CD4-positive, CD25-positive, alpha-beta regulatory T cell (primary cell): ENCODE measurements around the gene SRGAP2C. TPM values are rescaled to one million over a fixed set of nuclear protein-coding genes. Genes with fewer than 3 reads are reported as not detected.
"Not testable (repeated sequence)": the region's sequence is repeated elsewhere in the genome, so short reads cannot be mapped to it uniquely, and the experiment has no call there.

Experiments used
- ATAC-seq, 2 donors: fragments of 150-1000 bp; cut with Tn5 transposase; one replicate each; pipeline ENCODE4 v1.10.0; 2021; ENCODE audit warnings: low read depth in 2 of 2, moderate number of reproducible peaks in 2 of 2, moderate library complexity in 1 of 2
- DNase-seq, 3 donors: peaks; one replicate each; pipeline versions ENCODE4 v3.0.0 to v3.0.0-alpha.2; 2012 to 2022; ENCODE audit warnings: mixed read lengths in 1 of 3
- H3K27ac ChIP-seq: one replicate; pipeline ENCODE4 v1.7.0; 2013; ENCODE audit warnings: mild to moderate bottlenecking, low read length; ENCODE audit not compliant: insufficient read depth, poor library complexity, severe bottlenecking
- H3K27me3 ChIP-seq: one replicate; pipeline ENCODE4 v1.7.0; 2013; ENCODE audit warnings: low read length; ENCODE audit not compliant: control insufficient read depth, insufficient read depth
- H3K36me3 ChIP-seq: one replicate; pipeline ENCODE4 v1.7.0; 2013; ENCODE audit warnings: mild to moderate bottlenecking, low read length, moderate library complexity; ENCODE audit not compliant: control insufficient read depth, insufficient read depth
- H3K4me1 ChIP-seq: 2 replicates; pipeline ENCODE4 v1.7.0; 2013; ENCODE audit warnings: mild to moderate bottlenecking, low read length; ENCODE audit not compliant: insufficient read depth, control insufficient read depth, poor library complexity, severe bottlenecking
- H3K4me3 ChIP-seq: one replicate; pipeline ENCODE4 v1.7.0; 2013; ENCODE audit warnings: low read depth, mild to moderate bottlenecking, low read length, moderate library complexity
- H3K9me3 ChIP-seq, 2 experiments: 1 replicate in 1 of 2; 2 replicates in 1 of 2; pipeline ENCODE4 v1.7.0; 2013; ENCODE audit warnings: low read length in 2 of 2, mild to moderate bottlenecking in 1 of 2, moderate library complexity in 1 of 2; ENCODE audit not compliant: control insufficient read depth in 2 of 2
- H3K27ac Mint-ChIP-seq, 3 donors: one replicate each; pipeline ENCODE4 v1.8.0; 2020 to 2022; ENCODE audit warnings: mild to moderate bottlenecking in 3 of 3, mixed read lengths in 3 of 3, moderate library complexity in 2 of 3
- H3K27me3 Mint-ChIP-seq: one replicate; pipeline ENCODE4 v1.8.0; 2022; ENCODE audit warnings: mild to moderate bottlenecking, mixed read lengths
- H3K36me3 Mint-ChIP-seq: one replicate; pipeline ENCODE4 v1.8.0; 2020; ENCODE audit warnings: mixed read lengths
- H3K4me1 Mint-ChIP-seq, 4 donors: one replicate each; pipeline ENCODE4 v1.8.0; 2020 to 2022; ENCODE audit warnings: mixed read lengths in 4 of 4, mild to moderate bottlenecking in 1 of 4
- H3K4me3 Mint-ChIP-seq, 4 donors: one replicate each; pipeline ENCODE4 v1.8.0; 2020 to 2022; ENCODE audit warnings: mild to moderate bottlenecking in 4 of 4, mixed read lengths in 4 of 4, moderate library complexity in 3 of 4
- H3K9me3 Mint-ChIP-seq, 7 donors: one replicate each; pipeline ENCODE4 v1.8.0; 2020 to 2022; ENCODE audit warnings: mixed read lengths in 7 of 7, mild to moderate bottlenecking in 3 of 7, moderate library complexity in 2 of 7
- polyA plus RNA-seq, 4 donors: library from polyadenylated mRNA; unstranded; fragments of 300-500 nt; fragmentation: Illumina TruSeq; gene quantifications; one replicate each; pipeline ENCODE4 v1.2.3, GENCODE V29; 2021
- total RNA-seq: library from RNA; stranded (reverse); gene quantifications from one replicate; pipeline ENCODE4 v1.2.3, GENCODE V29; 2022

The SRGAP2C gene
- total and polyA plus RNA-seq, 5 donors from 2014 or later = 2.5 to 31.7 (median 4.2) TPM

DNA sequence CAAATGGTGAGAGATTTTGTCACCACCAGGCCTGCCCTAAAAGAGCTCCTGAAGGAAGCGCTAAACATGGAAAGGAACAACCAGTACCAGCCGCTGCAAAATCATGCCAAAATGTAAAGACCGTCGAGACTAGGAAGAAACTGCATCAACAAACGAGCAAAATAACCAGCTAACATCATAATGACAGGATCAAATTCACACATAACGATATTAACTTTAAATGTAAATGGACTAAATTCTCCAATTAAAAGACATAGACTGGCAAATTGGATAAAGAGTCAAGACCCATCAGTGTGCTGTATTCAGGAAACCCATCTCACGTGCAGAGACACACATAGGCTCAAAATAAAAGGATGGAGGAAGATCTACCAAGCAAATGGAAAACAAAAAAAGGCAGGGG lies 218.5 kb downstream of the SRGAP2C start:
- not testable (repeated sequence) for H3K27ac ChIP-seq, H3K27me3 ChIP-seq, H3K9me3 ChIP-seq, H3K4me3 ChIP-seq, H3K4me3 Mint-ChIP-seq, H3K4me1 ChIP-seq, H3K27me3 Mint-ChIP-seq, DNase-seq, H3K36me3 ChIP-seq, H3K27ac Mint-ChIP-seq, ATAC-seq
- Mint-ChIP-seq H3K4me1 (peaks cover 4 to 22% (median 10%) of the 10 kb centered on the region in 4 donors), H3K36me3 (peaks cover 13% of the 10 kb centered on the region), H3K9me3 (peaks cover 1 to 21% (median 14%) of the 10 kb centered on the region in 7 donors)

GRCh38 chr1:121408354-121408753 lies 223.6 kb downstream of the SRGAP2C start:
- H3K27me3 Mint-ChIP-seq = no peaks in the 10 kb centered on the region
- ATAC-seq = no peak
- H3K27me3 ChIP-seq = no peaks in the 10 kb centered on the region
- H3K9me3 ChIP-seq = no peaks in the 10 kb centered on the region
- no peak overlapping the region for H3K27ac Mint-ChIP-seq
- H3K36me3 ChIP-seq = no peaks in the 10 kb centered on the region
- peaks cover 0 to 4% (median 0%) of the 10 kb centered on the region in 7 donors for H3K9me3 Mint-ChIP-seq
- DNase-seq = no peak
- no peaks in the 10 kb centered on the region for H3K36me3 Mint-ChIP-seq
- no peak overlapping the region for H3K27ac ChIP-seq
- no peak overlapping the region for H3K4me3 ChIP-seq
- peaks cover 0 to 2% (median 0%) of the 10 kb centered on the region in 4 donors for H3K4me1 Mint-ChIP-seq
- H3K4me1 ChIP-seq = no peaks in the 10 kb centered on the region
- H3K4me3 Mint-ChIP-seq = no peak overlapping the region

GRCh38 chr1:121413821-121414220 lies 229.0 kb downstream of the SRGAP2C start:
- Histone ChIP-seq H3K4me3 (no peak overlapping the region), H3K9me3 (no peaks in the 10 kb centered on the region), H3K36me3 (no peaks in the 10 kb centered on the region), H3K4me1 (no peaks in the 10 kb centered on the region), H3K27me3 (peaks cover 2% of the 10 kb centered on the region), H3K27ac (no peak overlapping the region)
- Mint-ChIP-seq H3K27me3 (peaks cover 14% of the 10 kb centered on the region), H3K27ac (no peak overlapping the region), H3K4me3 (no peak overlapping the region), H3K9me3 (peaks cover 0 to 2% (median 0%) of the 10 kb centered on the region in 7 donors), H3K36me3 (no peaks in the 10 kb centered on the region), H3K4me1 (peaks cover 0 to 14% (median 2%) of the 10 kb centered on the region in 4 donors)
- ATAC-seq (no peak), DNase-seq (no peak)

- H3K4me3 Mint-ChIP-seq = no peak overlapping the region
- DNase-seq (no peak), ATAC-seq (no peak)
- peaks cover 24% of the 10 kb centered on the region for H3K27me3 Mint-ChIP-seq
- Histone ChIP-seq H3K9me3 (no peaks in the 10 kb centered on the region), H3K4me3 (no peak overlapping the region), H3K27me3 (peaks cover 2% of the 10 kb centered on the region), H3K4me1 (no peaks in the 10 kb centered on the region), H3K36me3 (no peaks in the 10 kb centered on the region), H3K27ac (no peak overlapping the region)
- H3K9me3 Mint-ChIP-seq = peaks cover 0 to 2% (median 0%) of the 10 kb centered on the region in 7 donors
- H3K27ac Mint-ChIP-seq = no peak overlapping the region
- no peaks in the 10 kb centered on the region for H3K36me3 Mint-ChIP-seq
- peaks cover 0 to 14% (median 6%) of the 10 kb centered on the region in 4 donors for H3K4me1 Mint-ChIP-seq
Observed at GRCh38 chr1:121414905-121415304, 230.1 kb downstream of the SRGAP2C start.

- H3K27me3 ChIP-seq = peaks cover 2% of the 10 kb centered on the region
- no peak overlapping the region for H3K4me3 Mint-ChIP-seq
- no peak overlapping the region for H3K4me3 ChIP-seq
- H3K27me3 Mint-ChIP-seq = peaks cover 33% of the 10 kb centered on the region
- no peak overlapping the region for H3K27ac Mint-ChIP-seq
- H3K4me1 ChIP-seq = no peaks in the 10 kb centered on the region
- DNase-seq (no peak), ATAC-seq (no peak)
- no peaks in the 10 kb centered on the region for H3K9me3 ChIP-seq
- no peak overlapping the region for H3K27ac ChIP-seq
- no peaks in the 10 kb centered on the region for H3K36me3 ChIP-seq
- H3K4me1 Mint-ChIP-seq = peaks cover 0 to 14% (median 10%) of the 10 kb centered on the region in 4 donors
- no peaks in the 10 kb centered on the region for H3K36me3 Mint-ChIP-seq
- peaks cover 0 to 2% (median 0%) of the 10 kb centered on the region in 7 donors for H3K9me3 Mint-ChIP-seq
Observed at GRCh38 chr1:121417325-121417923, 232.6 kb downstream of the SRGAP2C start.

GRCh38 chr1:121418369-121419049 lies 233.7 kb downstream of the SRGAP2C start:
- H3K27ac ChIP-seq = no peak overlapping the region
- Mint-ChIP-seq H3K36me3 (no peaks in the 10 kb centered on the region), H3K4me1 (peaks cover 0 to 11% (median 10%) of the 10 kb centered on the region in 4 donors), H3K27ac (no peak overlapping the region), H3K4me3 (no peak overlapping the region), H3K9me3 (no peaks in the 10 kb centered on the region), H3K27me3 (peaks cover 33% of the 10 kb centered on the region)
- ATAC-seq (no peak), DNase-seq (no peak)
- no peaks in the 10 kb centered on the region for H3K4me1 ChIP-seq
- H3K36me3 ChIP-seq = no peaks in the 10 kb centered on the region
- no peaks in the 10 kb centered on the region for H3K9me3 ChIP-seq
- H3K4me3 ChIP-seq = no peak overlapping the region
- H3K27me3 ChIP-seq = peaks cover 2% of the 10 kb centered on the region

DNA sequence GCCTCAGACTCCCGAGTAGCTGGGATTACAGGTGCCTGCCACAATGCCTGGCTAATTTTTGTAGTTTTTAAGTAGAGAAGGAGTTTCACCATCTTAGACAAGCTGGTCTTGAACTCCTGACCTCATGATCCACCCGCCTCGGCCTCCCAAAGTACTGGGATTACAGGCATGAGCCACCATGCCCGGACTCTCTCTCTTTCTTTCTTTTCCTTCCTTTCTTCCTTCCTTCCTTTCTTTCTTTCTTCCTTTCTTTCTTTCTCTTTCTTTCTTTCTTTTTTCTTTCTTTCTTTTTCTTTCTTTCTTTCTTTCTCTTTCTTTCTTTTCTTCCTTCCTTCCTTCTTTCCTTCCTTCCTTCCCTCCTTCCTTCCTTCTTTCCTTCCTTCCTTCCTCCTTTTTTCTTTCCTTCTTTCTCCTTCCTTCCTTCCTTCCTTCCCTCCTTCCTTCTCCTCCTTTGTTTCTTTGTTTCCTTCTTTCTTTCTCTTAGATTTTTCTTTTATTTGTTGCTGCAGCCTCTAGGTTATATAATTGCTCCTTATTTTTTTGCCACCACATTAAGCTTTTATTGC lies 234.4 kb downstream of the SRGAP2C start:
- not testable (repeated sequence) for H3K27ac ChIP-seq, H3K4me3 Mint-ChIP-seq, H3K4me3 ChIP-seq, H3K4me1 ChIP-seq, H3K9me3 Mint-ChIP-seq, H3K27me3 ChIP-seq, H3K36me3 ChIP-seq, ATAC-seq, H3K36me3 Mint-ChIP-seq, H3K27ac Mint-ChIP-seq, H3K9me3 ChIP-seq, DNase-seq
- H3K4me1 Mint-ChIP-seq = peaks cover 0 to 11% (median 8%) of the 10 kb centered on the region in 4 donors
- H3K27me3 Mint-ChIP-seq = peaks cover 38% of the 10 kb centered on the region
